ENCODE data around the gene ANKRD9. TPM values are rescaled to one million over a fixed set of nuclear protein-coding genes. Genes with fewer than 3 reads are reported as not detected.

The ANKRD9 gene
- total and polyA plus RNA-seq, 2 of the 13 experiments (the other 11 are each of a cell fraction or from before 2014, with no cell fraction given) = 10.0 to 15.0 TPM

GRCh38 chr14:102540315-102541028, 30.9 kb upstream of the ANKRD9 start (continued):
- TF ChIP-seq, protein P1, sequence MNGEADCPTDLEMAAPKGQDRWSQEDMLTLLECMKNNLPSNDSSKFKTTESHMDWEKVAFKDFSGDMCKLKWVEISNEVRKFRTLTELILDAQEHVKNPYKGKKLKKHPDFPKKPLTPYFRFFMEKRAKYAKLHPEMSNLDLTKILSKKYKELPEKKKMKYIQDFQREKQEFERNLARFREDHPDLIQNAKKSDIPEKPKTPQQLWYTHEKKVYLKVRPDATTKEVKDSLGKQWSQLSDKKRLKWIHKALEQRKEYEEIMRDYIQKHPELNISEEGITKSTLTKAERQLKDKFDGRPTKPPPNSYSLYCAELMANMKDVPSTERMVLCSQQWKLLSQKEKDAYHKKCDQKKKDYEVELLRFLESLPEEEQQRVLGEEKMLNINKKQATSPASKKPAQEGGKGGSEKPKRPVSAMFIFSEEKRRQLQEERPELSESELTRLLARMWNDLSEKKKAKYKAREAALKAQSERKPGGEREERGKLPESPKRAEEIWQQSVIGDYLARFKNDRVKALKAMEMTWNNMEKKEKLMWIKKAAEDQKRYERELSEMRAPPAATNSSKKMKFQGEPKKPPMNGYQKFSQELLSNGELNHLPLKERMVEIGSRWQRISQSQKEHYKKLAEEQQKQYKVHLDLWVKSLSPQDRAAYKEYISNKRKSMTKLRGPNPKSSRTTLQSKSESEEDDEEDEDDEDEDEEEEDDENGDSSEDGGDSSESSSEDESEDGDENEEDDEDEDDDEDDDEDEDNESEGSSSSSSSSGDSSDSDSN (CRISPR knock-in tag; IDR thresholded peaks at IDR 0.05) = peak; percentile 57
- no peak for TF ChIP-seq ZBTB49 (CRISPR knock-in tag; IDR thresholded peaks at IDR 0.05; ENCODE audit: borderline replicate concordance)
- peak; percentile 83 for TF ChIP-seq TFDP1 (CRISPR knock-in tag; IDR thresholded peaks at IDR 0.05; ENCODE audit: borderline replicate concordance)
- TF ChIP-seq, protein P2, sequence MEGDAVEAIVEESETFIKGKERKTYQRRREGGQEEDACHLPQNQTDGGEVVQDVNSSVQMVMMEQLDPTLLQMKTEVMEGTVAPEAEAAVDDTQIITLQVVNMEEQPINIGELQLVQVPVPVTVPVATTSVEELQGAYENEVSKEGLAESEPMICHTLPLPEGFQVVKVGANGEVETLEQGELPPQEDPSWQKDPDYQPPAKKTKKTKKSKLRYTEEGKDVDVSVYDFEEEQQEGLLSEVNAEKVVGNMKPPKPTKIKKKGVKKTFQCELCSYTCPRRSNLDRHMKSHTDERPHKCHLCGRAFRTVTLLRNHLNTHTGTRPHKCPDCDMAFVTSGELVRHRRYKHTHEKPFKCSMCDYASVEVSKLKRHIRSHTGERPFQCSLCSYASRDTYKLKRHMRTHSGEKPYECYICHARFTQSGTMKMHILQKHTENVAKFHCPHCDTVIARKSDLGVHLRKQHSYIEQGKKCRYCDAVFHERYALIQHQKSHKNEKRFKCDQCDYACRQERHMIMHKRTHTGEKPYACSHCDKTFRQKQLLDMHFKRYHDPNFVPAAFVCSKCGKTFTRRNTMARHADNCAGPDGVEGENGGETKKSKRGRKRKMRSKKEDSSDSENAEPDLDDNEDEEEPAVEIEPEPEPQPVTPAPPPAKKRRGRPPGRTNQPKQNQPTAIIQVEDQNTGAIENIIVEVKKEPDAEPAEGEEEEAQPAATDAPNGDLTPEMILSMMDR (CRISPR knock-in tag; IDR thresholded peaks at IDR 0.05) = no peak; the same call in 1 of the 2 replicates
- TF ChIP-seq HMG20B (CRISPR knock-in tag; conservative IDR thresholded peaks at IDR 0.05) = no peak
- no peak for TF ChIP-seq XRCC5 (optimal IDR thresholded peaks at IDR 0.05; ENCODE audit: low read length)
- no peak; the same call in 1 of the 2 replicates for TF ChIP-seq DR1 (CRISPR knock-in tag; IDR thresholded peaks at IDR 0.05)
- TF ChIP-seq ZNF292 (CRISPR knock-in tag; IDR thresholded peaks at IDR 0.05; ENCODE audit: borderline replicate concordance, low read depth) = no peak
- TF ChIP-seq, protein P3, sequence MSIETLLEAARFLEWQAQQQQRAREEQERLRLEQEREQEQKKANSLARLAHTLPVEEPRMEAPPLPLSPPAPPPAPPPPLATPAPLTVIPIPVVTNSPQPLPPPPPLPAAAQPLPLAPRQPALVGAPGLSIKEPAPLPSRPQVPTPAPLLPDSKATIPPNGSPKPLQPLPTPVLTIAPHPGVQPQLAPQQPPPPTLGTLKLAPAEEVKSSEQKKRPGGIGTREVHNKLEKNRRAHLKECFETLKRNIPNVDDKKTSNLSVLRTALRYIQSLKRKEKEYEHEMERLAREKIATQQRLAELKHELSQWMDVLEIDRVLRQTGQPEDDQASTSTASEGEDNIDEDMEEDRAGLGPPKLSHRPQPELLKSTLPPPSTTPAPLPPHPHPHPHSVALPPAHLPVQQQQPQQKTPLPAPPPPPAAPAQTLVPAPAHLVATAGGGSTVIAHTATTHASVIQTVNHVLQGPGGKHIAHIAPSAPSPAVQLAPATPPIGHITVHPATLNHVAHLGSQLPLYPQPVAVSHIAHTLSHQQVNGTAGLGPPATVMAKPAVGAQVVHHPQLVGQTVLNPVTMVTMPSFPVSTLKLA (IDR thresholded peaks at IDR 0.05) = peak; percentile 76
- TF ChIP-seq SP140L (CRISPR knock-in tag; IDR thresholded peaks at IDR 0.05; ENCODE audit: borderline replicate concordance) = no peak
- TF ChIP-seq NR1H2 (CRISPR knock-in tag; IDR thresholded peaks at IDR 0.05; ENCODE audit: borderline replicate concordance, low read depth) = no peak
- no peak for TF ChIP-seq TCF7 (IDR thresholded peaks at IDR 0.05; ENCODE audit: low read depth)
- no peak for TF ChIP-seq FOXA1 (IDR thresholded peaks at IDR 0.05)
- TF ChIP-seq FOXA1 (CRISPR knock-in tag; IDR thresholded peaks at IDR 0.05) = peak; percentile 30; the same call in 1 of the 2 replicates
- no peak for TF ChIP-seq E2F2 (CRISPR knock-in tag; IDR thresholded peaks at IDR 0.05; ENCODE audit: borderline replicate concordance)
- TF ChIP-seq, protein P4, sequence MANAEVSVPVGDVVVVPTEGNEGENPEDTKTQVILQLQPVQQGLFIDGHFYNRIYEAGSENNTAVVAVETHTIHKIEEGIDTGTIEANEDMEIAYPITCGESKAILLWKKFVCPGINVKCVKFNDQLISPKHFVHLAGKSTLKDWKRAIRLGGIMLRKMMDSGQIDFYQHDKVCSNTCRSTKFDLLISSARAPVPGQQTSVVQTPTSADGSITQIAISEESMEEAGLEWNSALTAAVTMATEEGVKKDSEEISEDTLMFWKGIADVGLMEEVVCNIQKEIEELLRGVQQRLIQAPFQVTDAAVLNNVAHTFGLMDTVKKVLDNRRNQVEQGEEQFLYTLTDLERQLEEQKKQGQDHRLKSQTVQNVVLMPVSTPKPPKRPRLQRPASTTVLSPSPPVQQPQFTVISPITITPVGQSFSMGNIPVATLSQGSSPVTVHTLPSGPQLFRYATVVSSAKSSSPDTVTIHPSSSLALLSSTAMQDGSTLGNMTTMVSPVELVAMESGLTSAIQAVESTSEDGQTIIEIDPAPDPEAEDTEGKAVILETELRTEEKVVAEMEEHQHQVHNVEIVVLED (CRISPR knock-in tag; IDR thresholded peaks at IDR 0.05; ENCODE audit: borderline replicate concordance) = peak; percentile 48; the same call in 1 of the 2 replicates
